ENCODE measurements around the gene KCNG2. TPM values are rescaled to one million over a fixed set of nuclear protein-coding genes. Genes with fewer than 3 reads are reported as not detected.

The KCNG2 gene
- total and polyA plus RNA-seq, 9 of the 15 experiments (the other 6 are each of a cell fraction or from before 2014, with no cell fraction given) = not detected

- TF ChIP-seq SAFB2 (IDR thresholded peaks at IDR 0.05; ENCODE audit: borderline replicate concordance, low read depth, low read length, severe bottlenecking) (no peak), MEIS2 (IDR thresholded peaks at IDR 0.05; ENCODE audit: partially characterized antibody) (no peak), EZH2 (IDR thresholded peaks at IDR 0.05; ENCODE audit: borderline replicate concordance, low read depth, low read length) (no peak), NR2F6 (CRISPR knock-in tag; IDR thresholded peaks at IDR 0.05) (no peak), DIDO1 (tag; IDR thresholded peaks at IDR 0.05; ENCODE audit: low read depth) (no peak), POLR2AphosphoS5 (IDR thresholded peaks at IDR 0.05; ENCODE audit: control insufficient read depth, insufficient read depth, low read depth, low read length) (no peak), DDX20 (tag; IDR thresholded peaks at IDR 0.05; ENCODE audit: low read depth) (no peak), RBBP5 (IDR thresholded peaks at IDR 0.05; ENCODE audit: borderline replicate concordance, insufficient read depth, low read length, poor library complexity, severe bottlenecking) (no peak), TRIM25 (IDR thresholded peaks at IDR 0.05; ENCODE audit: borderline replicate concordance) (no peak)
Observed at GRCh38 chr18:79786786-79787526, 10.8 kb upstream of the KCNG2 start (continued).

Measured in K562 (cell line).